ENCODE measurements around the gene PROX1. TPM values are rescaled to one million over a fixed set of nuclear protein-coding genes. Genes with fewer than 3 reads are reported as not detected.

The PROX1 gene
- total RNA-seq, 1 experiment from 2014 or later = not detected

- intact Hi-C loops (cut with micrococcal nuclease; ENCODE audit: unreplicated experiment) = no loop called here
- Histone ChIP-seq H3F3A (ENCODE audit: insufficient read depth, low read depth) (no peaks in the 10 kb centered on the region), H3K4me1 (replicated peaks; ENCODE audit: insufficient read depth) (no peaks in the 10 kb centered on the region), H3K4me2 (no peak overlapping the region), H3K4me3 (no peak overlapping the region), H4K20me1 (ENCODE audit: insufficient read depth) (no peaks in the 10 kb centered on the region), H3K9me3 (ENCODE audit: insufficient read depth, low read depth) (no peaks in the 10 kb centered on the region), H3K9me2 (ENCODE audit: insufficient read depth) (no peaks in the 10 kb centered on the region), H3K79me2 (ENCODE audit: low read depth) (no peaks in the 10 kb centered on the region), H2AFZ (no peak overlapping the region; the same call in 1 of the 2 replicates), H3K27ac (no peak overlapping the region), H3K36me3 (ENCODE audit: low read depth) (no peaks in the 10 kb centered on the region), H3K27me3 (ENCODE audit: insufficient read depth, low read depth) (no peaks in the 10 kb centered on the region)
- ChIA-PET POLR2A (ENCODE audit: unreplicated experiment) (no interaction called here), CTCF (no interaction called here)
- no peak for DNase-seq
- TF ChIP-seq CTCF (conservative IDR thresholded peaks at IDR 0.05) (no peak), EZH2 (IDR thresholded peaks at IDR 0.05; ENCODE audit: low read depth) (no peak)
- BruUV-seq (replicated peaks) = no TSS peak
Measured at GRCh38 chr1:214014730-214015129, 27.0 kb downstream of the PROX1 start.

- no peak overlapping the region for H3K4me3 ChIP-seq
- DNase-seq = no peak
Measured at GRCh38 chr1:214017191-214017982, 29.6 kb downstream of the PROX1 start.

More at GRCh38 chr1:214017191-214017982, 29.6 kb downstream of the PROX1 start:
- CTCF ChIA-PET = interaction anchor here (0.7 kb wide), 1 partner anchor 118 kb away, joined by 4 read pairs; no protein-coding TSS in a partner anchor
- intact Hi-C loops (cut with micrococcal nuclease; ENCODE audit: unreplicated experiment) = no loop called here
- TF ChIP-seq CTCF (conservative IDR thresholded peaks at IDR 0.05) (no peak), EZH2 (IDR thresholded peaks at IDR 0.05; ENCODE audit: low read depth) (no peak)
- POLR2A ChIA-PET (ENCODE audit: unreplicated experiment) = no interaction called here
- Histone ChIP-seq H2AFZ (0 out of 2 replicates have a peak overlapping the region, but pooled peaks have one; percentile 50), H3K79me2 (ENCODE audit: low read depth) (no peaks in the 10 kb centered on the region), H3K27ac (no peak overlapping the region), H3K4me2 (no peak overlapping the region), H3K4me1 (replicated peaks; ENCODE audit: insufficient read depth) (no peaks in the 10 kb centered on the region), H4K20me1 (ENCODE audit: insufficient read depth) (no peaks in the 10 kb centered on the region), H3F3A (ENCODE audit: insufficient read depth, low read depth) (no peaks in the 10 kb centered on the region), H3K27me3 (ENCODE audit: insufficient read depth, low read depth) (no peaks in the 10 kb centered on the region), H3K9me3 (ENCODE audit: insufficient read depth, low read depth) (no peaks in the 10 kb centered on the region; the same call in 1 of the 2 replicates), H3K9me2 (ENCODE audit: insufficient read depth) (no peaks in the 10 kb centered on the region), H3K36me3 (ENCODE audit: low read depth) (no peaks in the 10 kb centered on the region)
- no TSS peak for BruUV-seq (replicated peaks)
